ENCODE measurements around the gene CANT1.

The CANT1 gene

DNA sequence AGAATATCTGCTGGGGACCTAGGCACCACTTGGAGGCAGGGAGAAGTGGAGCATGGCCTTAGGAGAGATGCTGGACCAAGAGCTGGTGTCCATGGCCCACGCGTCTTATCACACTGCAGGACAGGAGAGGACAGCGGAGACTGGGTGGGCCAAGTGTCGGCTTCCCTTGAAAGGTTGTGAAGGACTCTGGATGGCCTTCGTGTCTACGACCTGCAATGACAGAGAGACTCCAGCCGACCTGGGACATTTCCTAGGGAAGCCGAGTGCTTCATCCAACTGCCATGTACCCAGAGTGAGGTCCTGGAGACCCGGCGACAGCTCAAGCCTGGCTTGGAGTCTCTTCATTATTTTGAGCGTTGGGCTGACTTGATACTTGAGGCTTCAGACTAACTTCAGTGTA, 34.9 kb upstream of the CANT1 start:
- in situ Hi-C loops (cut with HindIII; ENCODE audit: low sequenced_read_pairs), result loop anchor here (25.0 kb wide), 1 partner anchor 318 kb away; no protein-coding TSS in a partner anchor

DNA sequence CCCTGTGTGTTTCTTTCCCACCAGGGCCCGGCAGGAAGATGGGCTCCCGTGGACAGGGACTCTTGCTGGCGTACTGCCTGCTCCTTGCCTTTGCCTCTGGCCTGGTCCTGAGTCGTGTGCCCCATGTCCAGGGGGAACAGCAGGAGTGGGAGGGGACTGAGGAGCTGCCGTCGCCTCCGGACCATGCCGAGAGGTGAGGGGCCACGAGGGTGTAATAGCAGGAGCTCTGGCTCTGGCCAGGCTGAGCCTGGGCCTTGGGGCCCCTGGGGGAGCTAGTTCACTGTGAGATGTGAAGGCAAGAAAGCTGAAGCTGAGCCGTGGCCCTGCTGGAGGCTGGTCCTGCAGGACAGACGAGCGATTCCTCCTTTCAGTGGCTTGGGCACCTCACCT, 34.4 kb upstream of the CANT1 start:
- in situ Hi-C loops (cut with HindIII; ENCODE audit: low sequenced_read_pairs), result loop anchor here (25.0 kb wide), 1 partner anchor 318 kb away; no protein-coding TSS in a partner anchor

DNA sequence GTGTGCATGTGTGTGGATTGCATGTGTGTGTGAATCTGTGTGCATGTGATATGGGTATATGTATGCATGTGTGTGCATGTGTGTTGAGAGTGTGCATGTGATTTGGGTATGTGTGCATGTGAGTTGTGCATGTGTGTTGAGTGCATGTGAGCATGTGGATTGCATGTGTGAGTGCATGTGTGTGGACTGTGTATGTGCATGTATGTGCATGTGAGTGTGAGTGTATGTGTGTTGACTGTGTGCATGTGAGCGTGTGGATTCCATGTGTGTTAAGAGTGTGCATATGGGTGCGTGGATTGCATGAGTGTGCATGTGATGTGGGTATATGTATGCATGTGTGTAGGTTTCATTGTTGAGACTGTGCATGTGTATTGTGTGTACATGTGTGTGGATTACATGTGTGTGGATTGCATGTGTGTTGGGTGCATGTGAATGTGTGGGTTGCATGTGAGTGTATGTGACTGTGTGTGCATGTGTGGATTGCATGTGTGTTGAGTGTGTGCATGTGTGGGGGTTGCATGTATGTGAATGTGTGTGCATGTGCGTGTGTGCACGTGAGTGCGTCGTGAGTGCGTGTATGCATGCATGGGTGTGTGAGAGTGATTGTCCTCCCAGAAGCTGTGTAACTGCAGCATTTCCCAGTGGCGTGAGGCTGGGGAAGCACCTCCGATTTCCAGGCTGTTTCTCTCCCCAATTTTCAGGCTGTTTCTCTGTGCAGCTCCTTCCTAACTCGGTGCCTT, 33.8 kb upstream of the CANT1 start:
- in situ Hi-C loops (cut with HindIII; ENCODE audit: low sequenced_read_pairs), result loop anchor here (25.0 kb wide), 1 partner anchor 319 kb away; no protein-coding TSS in a partner anchor

DNA sequence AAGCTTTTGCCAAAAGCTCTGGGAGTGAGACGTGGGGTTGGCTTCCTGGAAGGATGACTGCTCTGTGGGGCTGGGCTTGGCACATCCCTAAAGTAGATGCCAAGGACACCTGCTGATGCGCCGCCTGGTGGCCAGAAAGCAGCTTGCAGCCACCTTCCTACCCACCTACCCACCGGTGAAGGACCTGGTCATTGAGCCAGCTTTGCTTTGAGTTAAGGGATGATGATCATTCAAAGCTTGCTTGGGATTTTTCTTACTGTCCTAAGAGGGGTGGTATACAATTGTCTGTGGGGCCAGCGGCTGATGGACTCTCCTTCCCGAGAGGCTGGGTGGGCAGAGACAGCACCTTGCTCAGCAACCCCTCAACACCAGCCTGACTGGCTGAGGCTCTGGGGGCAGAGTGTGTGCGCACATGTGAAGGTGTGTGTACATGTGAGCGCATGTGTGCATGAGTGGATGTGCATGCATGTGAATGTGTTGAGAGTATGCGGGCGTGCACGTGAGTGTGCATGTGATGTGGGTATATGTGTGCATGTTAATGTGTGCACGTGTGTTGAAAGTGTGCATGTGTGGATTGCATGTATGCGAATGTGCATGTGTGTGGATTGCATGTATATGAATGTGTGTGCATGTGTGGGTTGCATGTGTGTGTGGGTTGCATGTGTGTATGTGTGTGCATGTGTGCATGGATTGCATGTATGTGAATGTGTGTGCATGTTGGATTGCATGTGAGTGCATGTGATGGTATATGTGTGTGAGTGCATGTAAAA, 33.0 kb upstream of the CANT1 start:
- in situ Hi-C loops (cut with HindIII; ENCODE audit: low sequenced_read_pairs), result loop anchor here (25.0 kb wide), 1 partner anchor 320 kb away; no protein-coding TSS in a partner anchor

DNA sequence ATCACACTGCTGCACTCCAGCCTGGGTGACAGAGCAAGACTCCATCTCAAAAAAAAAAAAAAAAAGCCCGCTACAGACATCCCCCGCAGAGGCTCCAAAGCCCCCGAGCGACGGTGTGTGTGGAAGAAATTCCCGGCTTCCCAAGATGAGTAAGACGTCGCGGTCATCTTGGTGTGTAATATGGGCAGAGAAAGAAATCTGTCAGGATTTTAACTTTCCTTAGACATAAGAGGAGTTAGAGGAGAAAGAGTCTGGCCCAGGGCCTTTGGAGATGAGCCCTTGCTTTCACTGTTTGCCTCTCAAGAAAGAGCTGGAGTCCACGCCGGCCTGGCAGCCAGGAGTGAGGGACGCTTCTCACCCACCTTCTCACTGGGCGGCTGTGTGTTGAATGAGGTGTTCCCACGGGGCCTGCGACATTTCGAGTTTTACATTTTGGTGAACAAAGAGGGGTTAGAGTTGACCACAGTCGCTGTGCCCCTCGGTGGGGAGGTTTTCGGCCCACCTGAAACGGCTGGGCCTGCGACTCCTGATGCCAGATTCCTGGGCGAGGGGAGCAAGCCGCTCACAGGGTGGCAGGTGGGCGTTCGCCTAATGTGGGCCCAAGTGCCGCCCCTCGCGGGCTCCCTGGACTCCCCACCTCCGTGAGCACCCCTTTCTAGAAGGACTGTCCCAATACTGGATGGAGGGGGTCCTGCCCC, 32.3 kb upstream of the CANT1 start:
- in situ Hi-C loops (cut with HindIII; ENCODE audit: low sequenced_read_pairs), result loop anchor here (25.0 kb wide), 1 partner anchor 320 kb away; no protein-coding TSS in a partner anchor

DNA sequence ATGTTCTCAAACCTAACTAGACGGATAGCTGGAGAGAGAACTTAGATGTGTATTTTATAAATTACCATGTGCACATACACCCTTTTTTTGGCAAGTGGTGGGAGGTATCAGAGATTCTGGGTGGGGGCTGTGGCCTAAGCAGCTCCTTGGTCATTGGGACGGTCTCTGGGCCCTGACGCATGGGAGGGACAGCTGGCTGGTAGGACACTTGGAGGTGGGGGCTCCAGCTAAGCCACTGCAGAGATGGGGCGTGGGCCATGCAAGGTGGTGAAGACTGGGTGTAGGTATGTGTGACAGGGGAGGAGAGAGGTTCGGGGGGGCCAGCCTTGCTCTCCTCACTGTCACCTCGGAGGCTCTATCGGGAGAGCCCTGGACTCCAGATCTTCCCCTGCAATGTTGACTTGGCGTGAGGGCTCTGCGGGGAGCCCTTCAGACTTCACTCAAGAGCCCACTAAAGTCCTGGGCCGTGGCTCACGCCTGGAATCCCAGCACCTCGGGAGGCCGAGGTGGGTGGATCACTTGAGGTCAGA, 31.5 kb upstream of the CANT1 start:
- in situ Hi-C loops (cut with HindIII; ENCODE audit: low sequenced_read_pairs), result loop anchor here (25.0 kb wide), 1 partner anchor 321 kb away; no protein-coding TSS in a partner anchor

DNA sequence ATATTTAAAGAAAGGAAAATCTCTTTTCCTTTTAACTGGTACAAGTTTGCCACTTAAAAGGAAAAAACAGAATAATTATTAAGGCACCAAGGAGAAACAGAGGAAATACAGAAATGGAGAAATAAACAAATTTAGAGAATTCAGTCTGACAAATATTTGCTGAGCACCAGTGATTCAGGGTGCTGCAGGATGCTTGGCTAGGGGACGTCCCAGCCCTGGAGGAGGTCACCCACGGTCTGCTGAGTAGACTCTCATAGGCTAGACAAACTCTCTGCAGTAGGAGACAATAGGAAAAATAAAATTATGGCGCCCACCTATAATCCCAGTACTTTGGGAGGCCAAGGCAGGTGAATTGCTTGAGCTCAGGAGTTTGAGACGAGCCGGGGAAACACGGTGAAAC, 30.3 kb upstream of the CANT1 start:
- in situ Hi-C loops (cut with HindIII; ENCODE audit: low sequenced_read_pairs), result loop anchor here (25.0 kb wide), 1 partner anchor 322 kb away; no protein-coding TSS in a partner anchor

DNA sequence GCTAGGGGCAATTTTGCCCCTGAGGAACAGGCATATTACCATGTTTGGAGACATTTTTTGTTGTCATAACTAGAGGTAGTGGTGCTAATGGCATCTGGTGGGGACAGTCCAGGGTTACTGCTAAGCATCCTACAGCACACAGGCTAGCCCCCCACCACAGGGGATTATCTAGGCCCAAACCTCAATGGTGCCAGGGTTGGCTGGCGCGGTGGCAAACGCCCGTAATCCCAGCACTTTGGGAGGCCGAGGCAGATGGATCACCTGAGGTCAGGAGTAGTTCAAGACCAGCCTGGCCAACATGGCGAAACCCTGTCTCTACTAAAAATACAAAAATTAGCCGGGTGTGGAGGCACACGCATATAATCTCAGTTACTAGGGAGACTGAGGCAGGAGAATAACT, 29.6 kb upstream of the CANT1 start:
- in situ Hi-C loops (cut with HindIII; ENCODE audit: low sequenced_read_pairs), result loop anchor here (25.0 kb wide), 1 partner anchor 323 kb away; no protein-coding TSS in a partner anchor

DNA sequence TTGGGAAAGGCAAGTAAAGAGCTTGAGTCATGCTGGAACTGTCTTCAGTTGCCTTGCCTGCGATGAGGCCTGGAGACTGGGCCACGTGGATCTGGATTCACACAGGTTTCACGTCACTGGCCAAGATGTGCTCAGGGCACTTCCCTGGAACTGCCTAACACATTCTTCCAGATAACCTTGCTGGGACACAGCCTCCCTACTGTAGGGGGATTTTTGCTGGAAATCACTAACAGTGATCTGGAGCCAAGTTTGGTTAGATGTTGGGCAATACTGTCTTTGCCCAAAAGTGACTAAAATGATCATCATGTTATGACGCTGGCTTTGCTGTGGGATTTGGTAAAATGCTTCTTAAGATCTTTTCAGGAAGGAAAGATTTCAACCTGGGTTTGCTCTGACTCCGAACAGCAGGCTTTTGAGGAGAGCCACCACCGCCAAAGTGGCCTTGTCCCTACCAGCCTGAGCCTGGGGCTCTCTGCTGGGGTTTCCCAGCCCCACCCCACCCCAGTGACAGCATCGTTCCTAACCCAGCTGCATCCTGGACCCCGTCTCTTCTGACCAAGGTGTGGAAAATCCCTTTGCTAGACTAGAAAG, 29.1 kb upstream of the CANT1 start:
- in situ Hi-C loops (cut with HindIII; ENCODE audit: low sequenced_read_pairs), result loop anchor here (25.0 kb wide), 1 partner anchor 324 kb away; no protein-coding TSS in a partner anchor

DNA sequence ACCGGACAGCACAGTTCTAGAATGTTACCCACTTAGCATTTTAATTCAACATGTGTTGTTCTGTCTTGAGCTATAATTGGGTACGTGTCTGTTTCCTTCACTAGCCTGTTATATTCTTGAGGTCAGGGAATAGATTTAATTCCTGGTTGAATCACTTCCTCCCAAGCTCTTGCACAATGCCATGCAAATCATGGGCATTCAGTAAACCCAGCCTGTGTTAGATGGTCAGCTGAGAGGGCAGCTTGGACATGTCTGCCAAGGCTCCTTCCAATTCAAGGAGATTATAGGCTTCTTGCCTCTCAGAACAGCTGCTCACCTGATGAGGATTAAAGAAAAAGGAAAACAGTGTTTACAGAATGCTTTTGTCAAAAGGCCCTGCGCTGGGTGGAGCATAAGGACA, 27.0 kb upstream of the CANT1 start:
- in situ Hi-C loops (cut with HindIII; ENCODE audit: low sequenced_read_pairs), result loop anchor here (25.0 kb wide), 1 partner anchor 326 kb away; no protein-coding TSS in a partner anchor

DNA sequence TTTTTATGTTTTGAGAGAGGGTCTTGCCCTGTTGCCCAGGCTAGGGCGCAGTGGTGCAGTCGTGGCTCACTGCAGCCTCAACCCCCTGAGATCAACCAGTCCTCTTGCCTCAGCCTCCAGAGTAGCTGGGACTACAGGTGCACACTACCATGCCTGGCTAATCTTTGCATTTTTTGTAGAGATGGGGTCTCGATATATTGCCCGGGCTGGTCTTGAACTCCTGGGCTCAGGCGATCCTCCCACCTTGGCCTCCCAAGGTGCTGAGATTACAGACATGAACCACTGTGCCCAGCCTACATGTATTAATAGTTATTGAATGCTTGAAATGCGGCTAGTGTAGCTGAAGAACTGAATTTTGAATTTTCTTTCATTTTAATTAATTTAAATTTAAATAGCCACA, 26.6 kb upstream of the CANT1 start:
- in situ Hi-C loops (cut with HindIII; ENCODE audit: low sequenced_read_pairs), result loop anchor here (25.0 kb wide), 1 partner anchor 326 kb away; no protein-coding TSS in a partner anchor

DNA sequence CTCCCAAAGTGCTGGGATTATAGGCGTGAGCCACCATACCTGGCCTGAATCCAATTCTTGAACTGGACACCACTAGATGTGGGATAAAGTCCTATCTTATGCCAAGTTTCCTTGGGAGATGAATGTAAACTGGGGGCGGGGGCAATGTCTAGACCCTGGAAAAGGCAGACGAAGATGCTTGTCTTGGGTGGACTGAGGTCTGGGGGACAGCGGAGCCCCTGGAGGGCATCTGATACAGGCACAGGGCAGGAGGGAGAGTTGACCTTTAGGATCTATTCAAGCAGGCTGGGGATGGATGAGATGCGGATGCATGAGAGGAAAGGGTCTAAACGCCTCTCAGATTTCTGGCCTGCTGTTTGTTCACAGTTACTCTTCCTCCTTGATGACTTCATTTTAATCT, 26.1 kb upstream of the CANT1 start:
- in situ Hi-C loops (cut with HindIII; ENCODE audit: low sequenced_read_pairs), result loop anchor here (25.0 kb wide), 1 partner anchor 327 kb away; no protein-coding TSS in a partner anchor

DNA sequence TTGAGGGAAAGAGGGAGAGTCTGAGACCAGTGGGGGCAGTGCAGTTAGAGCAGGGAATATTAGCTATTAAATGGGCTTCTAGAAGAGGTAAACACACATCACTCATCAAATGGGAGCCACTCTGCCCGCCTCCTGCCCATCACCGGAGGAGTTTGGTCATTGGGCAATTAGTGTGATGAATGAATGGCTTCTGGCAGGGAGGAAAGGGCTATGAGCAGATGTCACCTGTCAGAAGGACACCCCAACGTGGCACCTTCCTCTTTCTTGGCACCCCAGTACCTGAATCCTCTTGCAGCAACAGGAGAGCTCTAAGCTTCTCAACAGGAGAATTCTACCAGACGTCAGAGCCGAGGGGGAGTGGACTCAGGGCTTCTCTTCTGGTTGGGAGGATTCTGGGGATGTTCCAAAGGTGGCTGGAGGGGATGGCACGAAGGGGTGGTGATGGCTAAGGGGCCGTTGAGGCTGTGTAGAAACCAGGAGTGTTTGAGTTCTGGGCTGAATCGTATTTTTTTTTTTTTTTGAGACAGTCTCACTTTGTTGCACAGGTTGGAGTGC, 25.4 kb upstream of the CANT1 start:
- in situ Hi-C loops (cut with HindIII; ENCODE audit: low sequenced_read_pairs), result loop anchor here (25.0 kb wide), 1 partner anchor 327 kb away; no protein-coding TSS in a partner anchor

DNA sequence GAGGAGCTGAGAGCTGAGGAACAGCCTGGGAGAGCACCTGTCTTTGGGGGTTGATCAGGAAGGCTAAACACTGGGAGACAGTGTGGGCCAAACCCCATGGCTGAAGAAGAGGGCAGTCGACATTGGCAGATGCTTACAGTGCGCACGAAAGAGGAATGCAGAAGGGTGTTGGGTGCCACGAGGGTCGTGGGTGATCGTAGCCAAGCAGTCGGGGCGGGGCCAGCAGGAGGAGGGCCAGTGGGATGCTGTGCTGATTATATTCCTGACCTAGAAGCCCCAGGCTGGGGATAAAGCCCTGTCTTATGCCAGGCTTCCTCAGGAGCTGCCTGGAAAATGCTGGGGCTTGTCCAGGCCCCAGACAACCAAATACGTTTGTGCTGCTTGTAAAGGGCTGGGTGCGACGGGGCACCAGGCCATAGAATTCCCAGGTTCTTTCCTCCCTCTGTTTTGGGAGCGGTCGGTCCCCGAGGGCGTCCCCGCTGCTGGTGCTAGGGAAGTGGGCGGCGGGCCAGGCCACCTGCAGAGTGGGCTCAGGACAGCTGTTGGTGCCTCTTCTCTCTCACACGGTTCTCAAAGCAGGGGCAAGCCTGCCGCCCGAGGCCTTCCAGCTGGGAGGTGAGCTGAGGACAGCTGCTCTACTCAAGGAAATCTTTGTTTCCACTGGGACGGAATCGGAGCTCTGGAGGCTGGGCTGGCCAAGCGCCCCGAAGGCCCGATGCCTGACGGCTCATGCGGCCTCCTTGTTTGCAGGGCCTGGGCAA, 24.4 kb upstream of the CANT1 start:
- in situ Hi-C loops (cut with HindIII; ENCODE audit: low sequenced_read_pairs), result loop anchor here (25.0 kb wide), 1 partner anchor 328 kb away; no protein-coding TSS in a partner anchor

DNA sequence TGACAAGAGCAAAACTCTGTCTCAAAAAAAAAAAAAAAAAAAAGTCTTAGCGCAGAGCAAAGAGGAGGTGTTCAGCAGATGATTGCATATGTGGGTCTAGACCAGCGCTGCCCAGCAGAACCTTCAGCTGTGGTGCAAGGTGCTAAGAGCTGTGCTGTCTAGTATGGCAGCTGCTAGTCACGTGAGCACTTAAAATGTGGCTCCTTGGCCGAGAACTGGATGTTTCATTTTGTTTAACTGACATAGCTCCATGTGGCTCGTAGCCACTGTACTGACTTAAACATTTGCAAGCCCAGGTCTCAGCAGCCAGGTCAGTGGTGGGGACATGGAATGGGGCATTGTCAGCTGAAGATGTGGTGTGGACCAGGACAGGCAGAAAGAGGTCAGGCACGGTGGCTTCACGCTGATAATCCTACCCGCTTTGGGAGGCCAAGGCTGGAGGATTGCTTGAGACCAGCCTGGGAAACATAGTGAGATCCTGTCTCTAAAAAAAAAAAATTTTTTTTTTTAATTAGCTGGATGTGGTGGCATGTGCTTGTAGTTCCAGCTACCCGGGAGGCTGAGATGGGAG, 23.6 kb upstream of the CANT1 start:
- in situ Hi-C loops (cut with HindIII; ENCODE audit: low sequenced_read_pairs), result loop anchor here (25.0 kb wide), 1 partner anchor 329 kb away; no protein-coding TSS in a partner anchor

DNA sequence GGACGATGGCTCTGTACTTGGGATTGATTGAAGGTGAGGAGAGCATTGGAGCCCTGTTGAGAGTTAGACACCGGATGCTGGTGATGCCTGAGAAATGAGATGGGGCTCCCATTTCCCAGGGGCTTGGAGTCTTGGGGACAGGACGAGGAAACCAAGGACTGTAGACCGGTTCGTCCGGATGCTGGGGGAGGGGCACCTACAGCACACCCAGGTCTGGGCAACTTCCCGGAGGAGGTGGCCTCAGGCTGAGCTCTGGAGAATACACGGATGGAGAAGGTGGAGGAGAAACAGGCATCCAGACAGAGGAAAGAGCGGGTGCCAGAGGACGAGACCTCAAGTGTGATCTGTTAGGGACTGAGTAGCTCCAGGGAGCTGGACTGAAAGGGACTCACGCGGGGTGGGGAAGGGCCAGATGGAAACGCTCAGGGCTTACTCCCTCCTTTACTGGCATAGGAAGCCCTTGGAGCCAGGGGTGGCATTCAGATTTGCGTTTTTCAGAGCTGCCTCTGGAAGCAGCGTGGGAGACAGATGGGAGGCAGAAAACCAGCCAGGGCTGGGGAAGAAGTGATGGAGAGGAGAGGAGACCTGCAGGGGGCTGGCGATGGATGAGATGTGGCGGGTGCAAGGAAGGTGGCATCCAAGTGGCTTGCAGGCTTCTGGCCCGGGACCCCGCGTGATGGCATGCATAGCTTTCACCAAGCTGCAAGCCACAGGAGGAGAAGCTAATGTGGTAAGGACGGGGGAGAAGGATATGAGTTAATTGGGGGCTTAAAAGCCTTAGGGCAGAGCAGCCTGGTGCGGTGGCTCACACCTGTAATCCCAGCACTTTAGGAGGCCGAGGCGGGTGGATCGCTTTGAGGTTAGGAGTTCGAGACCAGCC, 22.7 kb upstream of the CANT1 start:
- in situ Hi-C loops (cut with HindIII; ENCODE audit: low sequenced_read_pairs), result loop anchor here (25.0 kb wide), 1 partner anchor 330 kb away; no protein-coding TSS in a partner anchor

DNA sequence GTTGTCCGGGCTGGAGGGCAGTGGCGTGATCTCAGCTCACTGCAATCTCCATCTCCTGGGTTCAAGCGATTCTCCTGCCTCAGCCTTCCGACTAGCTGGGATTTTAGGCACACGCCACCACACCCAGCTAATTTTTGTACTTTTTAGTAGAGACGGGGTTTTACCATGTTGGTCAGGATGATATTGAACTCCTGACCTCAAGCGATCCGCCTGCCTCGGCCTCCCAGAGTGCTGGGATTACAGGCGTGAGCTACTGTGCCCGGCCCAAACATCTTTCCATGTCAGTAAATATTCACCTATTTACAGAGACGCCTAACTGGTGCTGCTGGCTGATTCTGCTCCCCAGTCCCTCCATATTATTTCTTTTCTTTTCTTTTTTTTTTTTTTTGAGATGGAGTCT, 21.1 kb upstream of the CANT1 start:
- in situ Hi-C loops (cut with HindIII; ENCODE audit: low sequenced_read_pairs), result loop anchor here (25.0 kb wide), 1 partner anchor 332 kb away; no protein-coding TSS in a partner anchor
